GM19240 (cell line): ENCODE data around the gene COL5A3.

Experiments
- DNase-seq: peaks from one replicate; pipeline ENCODE4 v3.0.0; 2011; ENCODE audit warnings: low spot score; ENCODE audit not compliant: insufficient read length

Gene COL5A3

DNA sequence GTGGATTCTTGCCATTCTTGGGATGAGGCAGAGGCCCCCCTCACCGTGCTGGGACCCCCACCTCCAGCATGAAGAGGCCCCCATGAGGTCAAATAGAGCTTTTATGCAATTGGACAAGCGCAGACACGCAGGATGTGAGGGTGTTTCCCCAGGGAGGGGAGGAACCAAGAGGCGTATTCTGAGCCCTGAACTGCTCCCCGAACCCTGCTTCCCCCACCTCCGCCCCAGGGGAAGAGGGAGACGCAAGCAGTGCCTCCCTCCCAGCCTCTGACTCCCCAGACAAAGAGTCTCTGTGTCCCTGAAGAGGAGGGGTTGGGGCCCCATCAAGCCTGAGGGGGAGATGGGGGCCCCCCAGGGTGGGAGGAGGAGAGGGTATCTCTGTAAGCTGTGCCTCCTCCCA is 1.7 kb upstream of the COL5A3 start:
- DNase-seq: no peak

DNA sequence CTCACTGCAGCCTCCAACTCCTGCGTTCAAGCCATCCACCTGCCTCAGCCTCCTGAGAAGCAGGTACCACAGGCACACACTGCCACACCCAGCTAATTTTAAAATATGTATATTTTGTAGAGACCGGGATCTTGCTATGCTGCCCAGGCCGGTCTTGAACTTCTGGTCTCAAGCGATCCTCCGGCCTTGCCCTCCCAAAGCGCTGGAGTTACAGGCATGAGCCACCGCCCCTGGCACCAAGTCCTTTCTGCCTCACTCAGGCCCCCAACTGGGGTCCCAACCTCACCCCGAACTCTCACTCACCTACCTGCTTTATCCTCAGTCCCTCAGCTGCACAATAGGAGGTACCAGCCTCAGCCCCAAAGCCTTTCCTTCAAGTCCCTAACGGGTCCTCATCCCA is 635 bp upstream of the COL5A3 start:
- no peak for DNase-seq

DNA sequence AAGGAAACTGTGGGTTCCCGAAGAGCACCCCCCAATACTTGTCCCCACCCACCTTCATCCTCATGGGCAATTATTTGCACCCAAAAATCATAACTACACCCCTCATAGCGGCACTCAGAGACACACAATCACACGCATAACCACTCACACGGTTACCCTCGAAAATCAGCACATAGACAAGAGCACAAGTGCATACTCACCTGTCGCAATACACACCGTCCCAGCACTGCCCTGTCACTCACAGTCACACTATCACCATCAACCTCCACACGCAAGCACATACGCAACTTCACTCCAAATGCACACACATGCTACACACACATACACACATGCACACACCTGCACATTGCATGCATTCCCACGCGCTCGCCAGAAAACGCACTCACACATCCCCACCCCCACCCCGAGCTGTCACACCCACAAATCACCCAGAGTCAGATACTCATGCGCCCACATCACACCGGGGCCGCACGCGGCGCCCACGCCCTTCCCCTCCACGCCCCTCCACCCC is 535 bp downstream of the COL5A3 start:
- no peak for DNase-seq

DNA sequence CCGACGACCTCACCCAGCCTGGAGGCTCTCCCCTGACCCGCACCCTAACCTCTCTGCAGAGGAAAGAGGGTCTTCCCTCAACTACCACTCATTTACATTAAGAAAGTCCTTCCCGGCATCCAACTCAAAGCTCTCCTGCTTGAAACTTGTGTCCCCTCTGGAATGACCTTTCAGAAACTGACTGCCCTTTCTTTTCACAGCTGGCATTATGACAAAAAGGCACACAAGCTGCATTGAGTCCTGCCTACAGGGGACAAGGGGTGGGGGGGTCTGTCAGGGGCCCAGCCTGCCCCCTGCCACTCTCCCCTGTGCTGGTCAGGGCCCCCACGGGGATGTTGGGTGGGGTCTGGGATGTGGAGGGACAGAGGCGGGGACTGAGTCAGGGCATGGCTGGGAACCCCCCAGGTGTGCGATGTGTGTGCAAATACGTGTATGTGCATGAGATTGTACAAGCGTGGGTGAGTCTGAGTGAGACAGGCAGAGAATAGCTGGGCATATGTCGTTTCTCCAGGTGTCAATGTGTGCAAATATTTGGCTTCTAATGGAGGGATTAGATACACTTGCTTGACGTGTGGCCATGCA is 2.0 kb downstream of the COL5A3 start:
- DNase-seq: no peak

DNA sequence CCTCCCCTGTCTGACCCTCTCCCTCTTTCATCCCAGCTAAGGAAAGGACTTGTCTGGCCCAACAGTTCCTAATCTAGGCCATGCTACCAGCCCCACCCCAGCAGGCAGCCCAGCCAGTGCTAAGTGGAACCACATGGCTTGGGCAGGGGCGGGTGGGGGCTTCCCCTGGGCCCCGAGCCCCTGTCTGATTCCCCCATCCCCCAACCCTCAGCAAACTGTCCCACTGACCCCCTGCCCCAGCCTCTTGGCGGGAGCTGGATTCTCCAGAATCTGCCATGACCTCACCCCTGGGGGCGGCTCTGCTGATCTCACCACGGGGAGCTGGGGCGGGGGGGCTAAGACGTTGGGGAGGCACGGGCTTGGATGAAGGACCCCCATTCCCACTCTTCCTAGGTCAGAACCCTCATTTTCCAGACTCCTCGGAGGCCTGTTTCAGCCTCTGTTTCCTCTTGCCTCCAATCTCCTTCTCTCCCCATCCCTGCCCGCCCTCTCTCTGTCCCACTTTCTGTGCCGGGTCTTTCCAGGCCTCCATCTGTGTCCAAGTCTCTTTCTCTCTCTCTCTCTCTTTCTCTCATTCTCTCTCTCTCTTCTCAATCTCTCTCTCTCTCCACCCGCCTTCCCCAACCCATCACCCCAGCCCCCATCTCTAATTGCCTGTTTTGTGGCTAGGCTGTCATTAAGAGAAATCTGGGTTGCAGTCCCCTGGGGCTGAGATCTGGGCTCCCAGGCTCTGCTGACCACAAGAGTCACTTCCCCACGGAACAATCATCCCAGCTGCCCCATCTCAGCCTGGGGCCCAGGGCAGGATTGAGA is 2.7 kb downstream of the COL5A3 start:
- no peak for DNase-seq

DNA sequence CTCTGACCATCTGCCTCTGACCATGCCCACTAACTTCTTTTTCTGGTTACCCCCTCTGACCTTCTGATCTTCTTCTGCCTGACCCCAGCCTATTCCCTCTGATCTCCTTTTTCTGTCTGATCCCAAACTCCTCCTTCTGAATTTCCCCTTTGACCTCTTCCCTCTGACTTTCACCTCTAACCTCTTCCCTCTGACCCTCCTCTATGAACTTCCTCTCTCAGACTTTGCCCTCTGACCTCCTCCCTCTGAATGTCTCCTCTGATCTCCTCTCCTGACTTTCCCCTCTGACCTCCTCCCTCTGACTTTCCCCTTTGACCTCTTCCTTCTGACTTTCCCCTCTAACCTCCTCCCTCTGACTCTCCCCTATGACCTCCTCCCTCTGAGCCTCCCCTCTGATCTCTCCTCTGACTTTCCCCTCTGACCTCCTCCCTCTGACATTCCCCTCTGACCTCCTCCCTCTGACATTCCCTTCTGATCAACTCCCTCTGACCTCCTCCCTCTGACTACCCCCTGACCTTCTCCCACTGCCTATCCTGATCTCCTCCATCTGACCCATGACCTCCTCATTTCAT is 3.5 kb downstream of the COL5A3 start:
- DNase-seq: no peak

DNA sequence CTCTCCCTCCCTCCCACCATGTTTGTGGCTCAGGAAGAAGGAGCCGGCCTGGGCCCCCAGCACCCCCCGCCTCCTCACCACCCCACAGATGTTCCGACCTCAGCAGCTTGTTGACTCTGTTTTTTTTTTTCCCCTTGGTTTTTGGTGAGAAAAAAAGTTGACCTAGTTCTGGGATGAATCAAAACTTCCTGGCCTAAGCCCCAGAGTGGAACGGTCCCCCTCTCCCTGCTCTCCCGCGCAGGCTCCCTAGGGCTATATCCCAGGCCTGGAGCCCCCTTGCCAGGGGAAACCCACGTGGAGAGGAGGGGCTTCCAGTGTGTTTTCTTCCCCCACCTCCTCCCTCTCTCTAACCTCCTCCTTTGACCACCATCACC is 4.0 kb downstream of the COL5A3 start:
- no peak for DNase-seq

DNA sequence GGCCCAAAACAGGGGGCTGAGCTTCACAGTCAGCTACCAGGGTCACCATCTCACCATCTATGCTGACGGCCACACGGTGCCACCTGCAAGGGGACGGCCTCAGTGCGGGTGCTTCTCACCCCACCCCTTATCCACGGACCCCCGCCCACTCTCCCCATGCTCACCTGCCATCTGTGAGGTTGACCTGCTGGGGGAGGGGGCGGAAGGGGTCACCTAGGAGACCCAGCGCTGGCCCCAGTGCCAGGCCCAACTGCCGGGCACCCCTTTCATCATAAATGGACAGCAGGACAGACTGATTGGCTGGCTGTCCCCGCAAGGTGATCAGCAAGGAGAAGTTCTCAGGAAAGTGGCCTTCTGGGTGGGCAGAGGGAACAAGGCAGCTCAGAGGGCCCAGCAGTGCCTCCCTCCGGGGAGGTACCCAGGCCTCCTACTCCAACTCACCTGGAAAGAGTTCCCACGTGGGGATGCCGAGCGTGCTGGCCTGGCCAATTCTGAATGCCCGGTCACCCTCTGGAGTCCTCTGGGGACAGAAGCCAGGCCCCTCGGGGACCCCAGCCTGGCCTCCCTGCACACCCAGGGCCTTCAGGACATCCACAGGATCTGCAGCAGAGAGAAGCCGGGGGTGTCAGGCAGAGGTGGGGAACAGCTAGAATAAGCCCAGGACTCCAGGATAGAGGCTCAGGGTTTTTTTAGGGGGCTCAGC is 4.5 kb downstream of the COL5A3 start:
- DNase-seq: no peak

DNA sequence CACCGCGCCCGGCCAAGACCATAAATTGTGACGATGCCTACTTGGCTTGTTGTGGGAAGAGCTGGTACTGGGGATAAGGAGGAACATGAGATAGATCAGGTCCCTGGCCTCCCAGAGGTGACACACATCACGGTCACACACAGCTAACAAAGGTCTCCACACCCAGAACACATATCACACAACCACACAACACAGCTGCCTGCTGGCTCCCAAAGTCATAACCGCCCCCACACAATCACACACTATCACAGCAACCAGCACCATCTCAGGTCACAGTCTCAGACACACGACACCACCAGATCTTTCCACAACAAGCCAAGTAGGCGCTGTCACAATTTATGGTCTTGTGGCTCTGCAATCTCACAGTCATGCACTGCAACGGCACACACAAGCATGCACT is 5.7 kb downstream of the COL5A3 start:
- DNase-seq: no peak

DNA sequence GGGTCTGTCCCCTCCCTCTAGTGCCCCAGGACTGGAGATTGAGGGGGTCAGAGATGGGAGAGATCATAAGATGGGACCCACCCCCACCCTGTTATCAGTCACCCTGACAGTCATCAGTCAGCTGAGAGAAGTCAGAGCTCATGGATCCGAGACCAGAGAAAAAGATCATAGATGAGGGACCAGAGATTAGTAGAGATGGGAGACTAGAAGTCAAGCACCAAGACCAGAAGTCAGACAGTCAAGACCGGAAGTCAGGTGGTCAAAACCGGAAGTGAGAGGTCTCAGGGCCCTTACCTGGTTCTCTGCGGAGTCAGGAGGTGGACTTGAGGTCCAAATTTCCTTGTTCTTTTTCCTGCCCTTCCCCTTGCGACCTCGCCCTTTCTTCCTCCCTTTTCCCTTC is 7.0 kb downstream of the COL5A3 start:
- DNase-seq: no peak

DNA sequence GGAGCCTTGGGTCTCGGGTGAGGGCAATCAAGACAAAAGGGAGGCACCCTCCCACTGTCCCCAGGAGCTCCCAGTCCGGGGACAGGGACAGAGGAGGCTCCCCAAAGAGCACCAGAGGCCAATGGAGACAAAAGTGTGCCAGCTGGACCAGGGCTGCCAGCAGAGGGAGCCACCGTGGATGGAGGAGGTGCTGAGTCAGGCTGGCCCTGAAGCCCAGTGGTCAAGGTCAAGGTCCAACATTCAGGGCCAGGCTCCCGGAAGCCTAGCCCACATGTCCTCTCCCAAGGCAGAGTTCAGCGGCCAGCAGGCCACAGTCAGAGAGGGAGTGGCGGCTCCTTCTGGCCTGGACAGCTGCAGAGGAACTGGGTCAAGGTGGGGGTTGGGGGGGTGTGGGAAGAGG is 8.4 kb downstream of the COL5A3 start:
- no peak for DNase-seq

DNA sequence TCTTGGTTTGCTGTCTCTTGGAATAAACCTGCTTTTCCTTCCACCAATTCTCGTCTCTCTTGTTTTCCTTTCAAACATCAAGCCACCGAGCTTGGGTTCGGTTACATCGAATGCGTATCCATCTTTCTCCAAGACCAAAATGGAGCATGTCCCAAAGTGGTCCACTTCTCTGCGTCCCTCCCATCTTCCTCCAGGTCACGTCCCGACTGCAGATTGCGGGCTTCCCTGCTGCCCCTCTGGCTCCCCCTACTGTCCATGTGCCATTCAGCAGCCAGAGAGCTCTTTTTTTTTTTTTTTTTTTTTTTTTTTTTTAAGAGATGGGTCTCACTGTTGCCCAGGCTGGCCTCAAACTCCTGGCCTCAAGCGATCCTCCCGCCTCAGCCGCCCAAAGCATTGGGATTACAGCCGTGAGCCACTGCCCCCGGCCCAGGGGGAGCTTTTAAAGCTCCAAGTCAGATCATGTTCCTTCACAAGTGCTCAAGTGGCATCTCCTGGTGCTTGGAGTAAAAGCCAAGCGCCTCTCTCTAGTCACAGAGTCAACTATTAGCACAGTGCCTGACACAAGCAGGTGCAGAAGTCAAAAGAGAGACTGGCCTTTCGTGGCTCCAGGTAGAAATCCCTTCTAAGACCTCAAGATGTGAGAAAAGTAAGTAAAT is 10.0 kb downstream of the COL5A3 start:
- peak; percentile 76 for DNase-seq

DNA sequence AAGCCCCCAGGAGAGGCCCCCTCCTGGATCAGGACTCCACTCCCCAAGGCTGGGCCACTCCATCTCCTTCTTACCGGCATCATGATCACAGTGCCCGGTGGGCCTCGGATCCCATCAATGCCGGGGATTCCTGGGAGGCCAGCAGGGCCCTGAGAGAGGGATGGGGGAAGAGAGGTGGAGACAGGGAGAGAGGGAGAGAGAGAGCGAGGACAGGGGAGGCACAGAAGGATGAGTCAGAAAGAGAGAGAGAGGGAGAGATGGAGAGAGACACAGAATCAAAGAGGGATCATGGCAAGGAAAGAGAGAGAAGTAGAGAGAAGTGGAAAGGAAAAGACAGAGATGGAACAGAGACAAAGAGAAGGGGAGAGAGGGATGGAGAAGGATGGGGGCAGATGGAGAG is 13.8 kb downstream of the COL5A3 start:
- DNase-seq: no peak

DNA sequence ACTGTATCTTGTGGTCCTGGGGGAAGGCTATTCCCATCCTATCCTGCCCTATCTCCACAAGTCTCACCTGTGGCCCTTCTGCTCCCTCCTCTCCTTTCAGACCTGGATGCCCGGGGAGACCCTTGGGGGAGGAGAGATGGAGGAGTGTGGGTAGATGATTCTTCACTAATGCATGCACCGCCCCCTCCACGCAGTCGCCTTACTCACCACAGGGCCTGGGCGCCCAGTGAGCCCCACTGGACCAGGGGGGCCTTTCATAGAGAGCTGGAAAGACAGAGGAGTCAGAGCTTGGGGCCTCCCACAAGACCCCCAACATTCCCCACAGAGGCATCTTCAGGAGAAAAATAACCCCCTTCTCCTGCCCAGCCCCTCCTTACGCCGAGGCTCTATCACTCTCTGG is 14.3 kb downstream of the COL5A3 start:
- no peak for DNase-seq

DNA sequence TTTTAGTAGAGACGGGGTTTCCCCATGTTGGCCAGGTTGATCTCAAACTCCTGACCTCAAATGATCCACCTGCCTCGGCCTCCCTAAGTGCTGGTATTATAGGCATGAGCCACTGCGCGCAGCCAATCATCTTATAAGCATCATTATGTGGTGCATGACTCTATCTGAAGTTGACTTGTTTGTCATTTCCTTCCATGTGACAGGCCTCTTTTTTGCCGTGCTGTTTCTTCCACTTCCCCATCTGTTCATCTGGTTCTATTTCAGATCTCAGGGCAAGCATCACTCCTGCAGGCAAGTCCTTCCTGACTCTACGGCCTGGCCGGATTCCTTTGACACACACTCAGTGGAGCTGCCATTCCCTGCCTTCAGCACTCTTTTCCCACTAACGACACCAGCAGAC is 15.2 kb downstream of the COL5A3 start:
- DNase-seq: no peak

DNA sequence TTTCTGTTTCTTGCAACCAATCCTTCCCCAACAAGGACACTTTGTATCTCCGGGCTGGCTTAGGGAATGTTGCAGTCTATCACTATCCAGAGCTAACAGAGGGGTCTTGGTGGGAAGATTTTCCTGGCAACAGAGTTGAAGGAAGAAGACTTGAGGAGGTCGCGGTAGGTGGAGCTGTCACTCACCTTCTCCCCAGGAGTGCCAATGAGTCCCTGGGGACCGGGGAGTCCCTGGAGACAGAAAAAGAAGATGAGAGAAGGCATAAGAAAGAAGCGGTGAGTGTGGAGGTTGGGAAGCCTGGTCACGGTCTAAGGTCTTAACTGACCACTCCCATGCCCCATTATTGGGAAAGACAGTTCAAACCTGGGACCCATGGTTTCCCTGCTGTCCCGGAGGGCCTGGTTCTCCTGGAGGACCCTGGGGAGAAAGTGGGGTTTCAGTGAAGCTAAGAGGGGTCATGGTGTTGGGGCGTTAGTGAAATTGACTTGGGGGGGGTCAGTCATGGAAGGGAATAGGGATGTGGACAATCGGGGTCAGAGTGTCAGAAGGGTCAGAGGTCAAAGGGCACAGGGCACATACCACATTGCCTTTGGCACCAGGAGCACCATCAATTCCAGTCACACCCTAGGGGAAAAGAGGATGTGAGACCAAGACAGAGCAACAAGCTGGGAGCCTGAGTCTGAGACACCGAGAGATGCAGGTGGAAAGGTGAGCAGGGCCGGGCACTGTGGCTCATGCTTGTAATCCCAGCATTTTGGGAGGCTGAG is 18.7 kb downstream of the COL5A3 start:
- DNase-seq: no peak

DNA sequence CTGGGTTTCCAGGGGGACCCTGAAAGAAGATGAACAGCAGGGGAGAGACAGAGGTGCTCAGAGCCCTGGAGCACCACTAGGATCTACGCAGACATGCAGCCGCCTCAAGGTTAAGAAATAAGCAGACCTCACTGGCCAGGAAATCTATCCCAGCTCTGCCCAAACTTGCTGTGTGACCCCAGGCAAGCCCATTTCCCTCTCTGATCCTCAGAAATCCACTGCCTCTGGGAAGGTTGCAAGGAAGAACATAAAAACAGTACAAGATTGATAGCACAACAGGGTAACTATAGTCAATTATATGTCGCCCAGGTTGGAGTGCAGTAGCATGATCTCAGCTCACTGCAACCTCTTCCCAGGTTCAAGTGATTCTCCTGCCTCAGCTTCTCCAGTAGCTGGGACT is 20.8 kb downstream of the COL5A3 start:
- no peak for DNase-seq

DNA sequence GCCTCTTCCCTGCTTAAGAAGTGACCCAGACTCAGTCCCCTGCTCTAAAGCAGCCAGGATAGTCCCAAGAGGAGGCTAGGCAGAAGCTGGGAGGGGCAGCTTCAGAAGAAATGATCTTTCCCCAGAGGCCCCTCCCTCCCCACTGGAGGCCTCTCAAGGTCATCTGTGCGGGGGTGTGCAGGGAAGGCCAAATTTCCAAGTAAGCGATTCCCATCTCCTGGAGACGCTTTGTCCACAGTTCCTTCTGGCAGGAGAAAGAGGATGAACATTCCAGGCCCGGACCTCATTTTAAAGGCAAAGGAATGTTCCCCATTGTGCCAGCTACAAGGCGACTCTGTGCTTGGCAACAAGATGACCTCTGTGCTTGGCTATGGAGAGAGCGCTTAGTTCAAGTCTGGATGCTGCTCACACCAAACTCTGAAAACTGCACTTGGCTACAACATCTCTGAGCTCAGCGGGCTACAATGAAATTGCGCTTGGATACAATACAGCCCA is 23.5 kb downstream of the COL5A3 start:
- DNase-seq: no peak

DNA sequence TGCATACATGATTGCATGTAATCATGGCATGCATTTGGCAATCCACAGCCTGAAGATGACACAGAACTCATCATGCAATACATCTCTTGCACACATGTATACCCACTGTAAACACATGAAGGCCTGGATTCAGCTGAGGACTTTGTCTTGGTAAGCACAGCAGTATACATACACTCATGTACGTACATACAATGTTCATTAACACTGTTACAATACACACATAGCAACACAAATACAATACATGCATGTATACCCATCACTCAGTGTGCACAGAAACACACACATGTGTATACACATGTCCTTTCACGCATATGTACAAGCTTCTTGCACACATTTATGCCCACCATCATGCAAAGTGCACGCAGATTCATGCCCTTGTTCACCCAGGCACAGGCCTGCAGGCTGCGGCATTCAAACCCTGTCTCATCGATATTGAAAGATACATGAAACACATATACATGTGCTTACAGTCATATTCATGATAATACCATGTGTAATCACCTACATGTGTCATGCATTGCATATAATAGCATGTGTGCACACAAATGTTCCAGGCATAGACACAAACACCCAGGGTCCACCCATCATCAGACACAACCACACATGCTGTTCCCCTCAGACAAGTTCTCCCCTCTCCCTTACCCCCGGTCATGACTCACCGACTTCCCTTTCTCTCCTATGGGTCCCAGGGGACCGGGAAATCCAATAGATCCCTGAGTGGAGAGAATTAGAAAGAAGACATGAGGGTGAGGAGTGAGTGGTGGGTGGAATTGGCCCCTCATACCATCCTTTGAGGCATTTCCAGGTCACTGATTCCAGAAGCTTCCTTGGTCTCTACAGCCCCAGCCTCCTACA is 28.7 kb downstream of the COL5A3 start:
- no peak for DNase-seq

DNA sequence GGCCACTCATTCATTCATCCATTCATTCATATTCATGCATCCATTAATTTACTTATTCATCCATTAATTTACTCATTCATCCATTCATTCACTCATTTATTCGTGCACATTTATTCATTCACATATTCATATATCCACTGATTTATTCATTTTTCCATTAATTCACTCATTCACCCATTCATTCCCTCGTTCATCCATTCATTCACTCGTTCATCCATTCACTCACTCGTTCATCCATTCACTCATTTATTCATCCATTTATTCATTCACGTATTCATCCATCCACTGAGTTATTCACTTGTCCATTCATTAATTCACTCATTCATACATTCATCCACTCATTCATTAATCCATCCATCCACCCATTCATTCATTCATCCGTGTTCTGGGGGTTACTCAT is 38.2 kb downstream of the COL5A3 start:
- no peak for DNase-seq
